ENCODE measurements around the gene DNAH8. TPM values are rescaled to one million over a fixed set of nuclear protein-coding genes. Genes with fewer than 3 reads are reported as not detected.
A peak's percentile ranks its signal among the peaks of the same experiment; 100 is the strongest.

Gene DNAH8
- total RNA-seq, 4 donors from 2014 or later = under 0.01 TPM; not detected in 3

DNA sequence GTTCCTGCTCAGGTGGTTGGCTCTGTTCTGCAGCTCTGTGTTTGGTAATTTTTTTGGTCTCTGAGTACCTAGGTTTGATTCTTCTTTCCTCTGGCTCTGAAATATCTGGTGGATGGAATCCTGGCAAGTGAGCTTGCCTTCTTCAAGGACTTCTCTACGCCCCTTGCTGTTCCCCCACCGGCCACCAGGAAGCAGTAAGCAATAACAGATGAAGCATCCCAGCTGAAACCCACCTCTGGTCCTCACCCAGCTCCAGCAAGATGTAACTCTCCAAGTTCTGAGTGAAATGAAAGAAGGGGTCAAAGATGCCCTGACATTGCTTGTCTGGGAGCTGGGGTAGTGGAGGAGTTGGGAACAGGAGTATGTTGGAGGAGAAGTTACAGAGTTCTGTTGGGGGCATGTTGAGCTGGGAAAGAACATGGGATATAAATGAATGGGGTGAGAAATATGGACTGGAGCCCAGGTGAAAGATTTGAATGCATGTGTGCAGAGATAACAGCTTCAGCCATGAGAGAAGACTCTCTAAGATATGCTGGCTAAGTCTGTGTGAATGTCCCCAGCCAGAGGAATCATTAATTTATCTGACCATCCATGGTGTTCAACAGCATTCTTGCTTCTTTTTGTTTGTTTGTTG, 282.1 kb downstream of the DNAH8 start:
- WGBS = 14% methylated on average over 2 of the region's 2 CpGs
- TF ChIP-seq POLR2AphosphoS5 (IDR thresholded peaks at IDR 0.05) (no peak), POLR2A (IDR thresholded peaks at IDR 0.05; ENCODE audit: low read depth) (no peak), EP300 (IDR thresholded peaks at IDR 0.05) (no peak), CTCF (IDR thresholded peaks at IDR 0.05) (peak; percentile 8 to 41 (median 20))
- Histone ChIP-seq H3K27me3 (peaks cover 0 to 54% (median 0%) of the 10 kb centered on the region in 4 donors), H3K9me3 (no peaks in the 10 kb centered on the region), H3K27ac (replicated peaks in 1 of 4) (no peak overlapping the region), H3K4me3 (no peak overlapping the region), H3K4me1 (no peaks in the 10 kb centered on the region), H3K36me3 (no peaks in the 10 kb centered on the region)
- no peak for DNase-seq (ENCODE audit: extremely low spot score)
- intact Hi-C loops (cut with DNase I) = no loop called here

DNA sequence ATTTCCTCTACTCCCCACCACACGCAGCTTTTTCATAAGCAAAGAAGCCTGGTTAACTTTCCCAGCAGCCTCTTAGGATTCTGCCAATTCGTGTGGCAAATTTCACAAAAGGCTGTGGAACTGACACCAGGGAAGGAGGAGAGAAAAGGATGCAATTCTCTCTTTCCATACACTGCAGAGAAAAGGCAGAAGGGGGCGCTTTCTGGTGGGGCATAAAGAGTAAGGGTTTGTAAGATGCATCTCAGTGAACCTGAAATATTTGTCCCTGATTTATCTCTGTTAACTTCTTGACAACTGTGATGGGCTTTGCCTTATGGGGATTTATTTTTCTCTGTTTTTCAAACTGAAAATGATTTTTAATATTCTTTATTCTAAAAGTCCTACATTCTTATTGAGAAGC, 288.0 kb downstream of the DNAH8 start:
- intact Hi-C loops (cut with DNase I) = no loop called here
- WGBS = 1% methylated on average over 3 of the region's 3 CpGs
- DNase-seq (ENCODE audit: extremely low spot score) = no peak
- Histone ChIP-seq H3K9me3 (no peaks in the 10 kb centered on the region), H3K27ac (replicated peaks in 1 of 4) (no peak overlapping the region), H3K36me3 (no peaks in the 10 kb centered on the region), H3K4me3 (no peak overlapping the region), H3K4me1 (no peaks in the 10 kb centered on the region), H3K27me3 (peaks cover 0 to 51% (median 0%) of the 10 kb centered on the region in 4 donors)
- no peak for TF ChIP-seq POLR2AphosphoS5 (IDR thresholded peaks at IDR 0.05)
- no peak for TF ChIP-seq EP300 (IDR thresholded peaks at IDR 0.05)
- TF ChIP-seq POLR2A (IDR thresholded peaks at IDR 0.05; ENCODE audit: low read depth) = no peak
- no peak for TF ChIP-seq CTCF (IDR thresholded peaks at IDR 0.05)

- Histone ChIP-seq H3K4me1 (no peaks in the 10 kb centered on the region), H3K27ac (replicated peaks in 1 of 4) (no peak overlapping the region), H3K27me3 (peaks cover 0 to 55% (median 0%) of the 10 kb centered on the region in 4 donors), H3K36me3 (no peaks in the 10 kb centered on the region), H3K9me3 (no peaks in the 10 kb centered on the region), H3K4me3 (no peak overlapping the region)
- TF ChIP-seq POLR2AphosphoS5 (IDR thresholded peaks at IDR 0.05) (no peak), CTCF (IDR thresholded peaks at IDR 0.05) (no peak), POLR2A (IDR thresholded peaks at IDR 0.05; ENCODE audit: low read depth) (no peak), EP300 (IDR thresholded peaks at IDR 0.05) (no peak)
- no peak for DNase-seq (ENCODE audit: extremely low spot score)
- intact Hi-C loops (cut with DNase I) = no loop called here
- 86% methylated on average over 1 of the region's 1 CpG for WGBS
Observed at GRCh38 chr6:39003492-39003891, 288.4 kb downstream of the DNAH8 start.

GRCh38 chr6:39004801-39005200, 289.7 kb downstream of the DNAH8 start:
- intact Hi-C loops (cut with DNase I) = no loop called here
- no peak overlapping the region for H3K4me3 ChIP-seq
- no peaks in the 10 kb centered on the region for H3K36me3 ChIP-seq
- WGBS = 82% methylated on average over 1 of the region's 2 CpGs
- no peak for DNase-seq (ENCODE audit: extremely low spot score)
- TF ChIP-seq CTCF (IDR thresholded peaks at IDR 0.05) = no peak
- no peak for TF ChIP-seq POLR2AphosphoS5 (IDR thresholded peaks at IDR 0.05)
- TF ChIP-seq EP300 (IDR thresholded peaks at IDR 0.05) = no peak
- no peak for TF ChIP-seq POLR2A (IDR thresholded peaks at IDR 0.05; ENCODE audit: low read depth)
- H3K27me3 ChIP-seq = peaks cover 0 to 51% (median 0%) of the 10 kb centered on the region in 4 donors
- no peaks in the 10 kb centered on the region for H3K4me1 ChIP-seq
- H3K9me3 ChIP-seq = no peaks in the 10 kb centered on the region
- H3K27ac ChIP-seq (replicated peaks in 1 of 4) = no peak overlapping the region

DNA sequence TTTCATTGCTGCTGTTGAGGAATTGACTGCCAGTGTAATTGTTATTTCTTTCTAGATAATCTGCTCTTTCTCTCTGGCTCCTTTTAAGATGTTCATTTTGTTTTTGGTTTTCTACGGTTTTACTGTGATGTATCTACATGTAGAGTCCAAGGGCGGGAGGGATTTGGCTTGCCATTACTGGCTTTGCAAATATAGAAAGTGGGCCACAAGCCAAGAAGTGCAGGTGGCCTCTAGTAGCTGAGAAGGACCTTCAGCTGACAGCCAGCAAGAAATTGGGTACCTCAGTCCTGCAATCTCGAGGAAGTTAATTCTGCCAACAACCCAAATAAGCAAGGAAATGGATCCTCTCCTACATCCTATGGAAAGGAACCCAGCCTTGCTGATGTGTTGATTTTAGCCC, 290.7 kb downstream of the DNAH8 start:
- intact Hi-C loops (cut with DNase I) = no loop called here
- Histone ChIP-seq H3K4me3 (no peak overlapping the region), H3K27me3 (peaks cover 0 to 43% (median 0%) of the 10 kb centered on the region in 4 donors), H3K27ac (replicated peaks in 1 of 4) (no peak overlapping the region), H3K36me3 (no peaks in the 10 kb centered on the region), H3K4me1 (no peaks in the 10 kb centered on the region), H3K9me3 (no peaks in the 10 kb centered on the region)
- peak; percentile 42 for DNase-seq (ENCODE audit: extremely low spot score)
- TF ChIP-seq POLR2AphosphoS5 (IDR thresholded peaks at IDR 0.05) = no peak
- TF ChIP-seq CTCF (IDR thresholded peaks at IDR 0.05) = no peak
- no peak for TF ChIP-seq POLR2A (IDR thresholded peaks at IDR 0.05; ENCODE audit: low read depth)
- TF ChIP-seq EP300 (IDR thresholded peaks at IDR 0.05) = no peak
- WGBS = 66% methylated on average over 3 of the region's 3 CpGs

Measured in esophagus muscularis mucosa (tissue), 4 donors.